HG03354 (cell line): ENCODE data around the gene SLC22A17.

ENCODE experiments used
- ATAC-seq: cut with Tn5 transposase; IDR thresholded peaks from one replicate; pipeline ENCODE4 v1.9.1; 2021; ENCODE audit warnings: mild to moderate bottlenecking; ENCODE audit not compliant: unreplicated experiment, poor library complexity, severe bottlenecking

SLC22A17 gene

DNA sequence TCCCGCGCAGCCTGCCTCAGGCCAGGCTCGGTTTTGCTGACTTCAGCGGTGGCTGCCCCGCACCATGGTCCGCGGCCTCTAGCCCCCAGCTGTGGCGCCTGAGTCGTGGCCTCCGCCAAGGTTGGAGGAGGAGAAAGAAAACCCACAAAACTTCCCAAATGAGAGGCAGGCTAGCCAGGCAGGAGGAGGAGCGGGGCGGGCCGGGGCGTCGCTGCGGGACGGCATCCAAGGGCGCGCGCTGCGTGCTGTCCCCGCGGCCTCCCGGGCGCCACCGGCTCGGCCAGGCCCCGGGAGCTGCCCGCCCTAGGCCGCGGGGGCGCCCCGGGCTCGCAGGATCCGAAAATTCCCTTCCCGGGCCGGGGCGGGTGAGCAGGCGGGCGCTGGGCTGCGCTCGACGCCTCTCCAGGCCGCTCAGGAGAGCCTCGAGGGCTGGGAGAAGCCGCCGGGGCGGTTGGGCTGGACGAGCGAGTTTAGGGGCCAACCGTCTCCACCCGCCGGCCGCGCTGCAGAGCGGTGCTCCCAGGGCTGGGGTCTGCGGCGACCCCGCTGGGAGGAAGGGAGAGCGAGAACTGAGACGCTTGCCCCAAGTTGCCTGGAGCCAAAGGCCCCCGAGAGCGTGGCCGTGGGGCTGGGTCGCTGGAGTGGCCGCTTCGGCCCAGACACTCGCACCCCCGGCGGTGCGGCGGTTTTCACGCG, 12.5 kb upstream of the SLC22A17 start, which contains the start of gene EFS:
TSS of gene EFS (minus strand) at position 137 of the 696 bp plus-strand sequence. CDS start 147 bp downstream, outside the sequence.
- ATAC-seq: no peak

DNA sequence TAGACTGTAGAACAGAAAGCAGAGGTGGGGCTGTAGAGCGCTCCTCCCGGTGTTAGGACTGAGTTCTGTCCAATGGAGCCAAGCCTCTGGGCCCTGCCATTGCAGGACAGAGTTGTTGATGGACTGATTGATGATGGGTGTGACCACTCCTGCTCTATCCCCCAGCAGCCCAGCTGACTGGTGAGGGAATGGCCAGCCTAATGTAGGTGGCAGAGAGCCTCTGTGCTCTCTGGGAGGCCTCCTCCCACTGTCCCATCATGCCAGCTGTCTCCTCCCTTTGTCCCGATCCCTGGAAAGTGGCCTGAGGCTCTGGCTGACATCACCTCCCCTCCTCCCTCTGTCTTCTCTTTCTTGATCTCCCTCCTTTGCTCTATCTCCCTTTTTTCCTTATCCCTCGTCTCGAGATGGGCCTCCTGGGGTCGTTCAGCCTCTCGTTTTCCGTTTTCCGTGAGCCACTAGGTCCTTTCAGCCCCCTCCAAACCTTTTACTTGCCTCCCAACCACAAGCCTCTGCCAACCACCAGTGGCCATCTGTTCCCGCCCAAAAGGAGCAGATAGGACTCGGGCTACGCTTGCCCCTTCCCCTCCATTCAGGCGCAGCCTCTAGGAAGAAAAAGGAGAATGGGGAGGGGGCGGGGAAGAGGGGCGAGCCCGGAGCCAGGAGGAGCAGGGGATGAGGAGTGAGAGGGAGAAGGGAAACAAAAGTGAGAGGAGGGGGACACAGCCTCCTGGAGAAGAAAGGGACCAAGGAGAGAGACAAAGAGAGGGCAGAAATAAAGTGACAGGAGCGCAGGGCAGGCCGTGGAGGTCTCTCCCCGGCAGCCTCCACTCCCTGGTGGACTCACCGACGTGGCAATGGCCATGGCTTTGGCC, 11.7 kb upstream of the SLC22A17 start:
- ATAC-seq: no peak

DNA sequence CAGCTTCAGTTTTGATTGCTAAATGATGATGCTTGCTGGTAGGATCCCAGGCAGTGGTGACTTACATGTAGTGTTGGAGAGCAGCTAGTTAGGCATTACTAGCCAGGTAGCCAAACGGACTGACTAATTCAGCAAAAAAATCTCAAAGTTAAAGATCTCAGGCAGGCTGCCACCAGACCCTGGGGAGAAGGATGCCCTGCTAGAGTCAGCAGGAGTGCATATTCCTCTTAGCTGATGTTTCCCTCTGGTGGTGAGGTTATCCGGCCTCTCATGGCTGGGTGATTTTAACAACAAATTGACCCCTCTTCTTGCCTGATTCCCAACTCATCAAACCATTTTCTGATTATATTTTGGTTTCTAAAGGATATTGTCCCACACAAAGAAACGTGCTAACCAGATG, 9.5 kb upstream of the SLC22A17 start:
- ATAC-seq: no peak

DNA sequence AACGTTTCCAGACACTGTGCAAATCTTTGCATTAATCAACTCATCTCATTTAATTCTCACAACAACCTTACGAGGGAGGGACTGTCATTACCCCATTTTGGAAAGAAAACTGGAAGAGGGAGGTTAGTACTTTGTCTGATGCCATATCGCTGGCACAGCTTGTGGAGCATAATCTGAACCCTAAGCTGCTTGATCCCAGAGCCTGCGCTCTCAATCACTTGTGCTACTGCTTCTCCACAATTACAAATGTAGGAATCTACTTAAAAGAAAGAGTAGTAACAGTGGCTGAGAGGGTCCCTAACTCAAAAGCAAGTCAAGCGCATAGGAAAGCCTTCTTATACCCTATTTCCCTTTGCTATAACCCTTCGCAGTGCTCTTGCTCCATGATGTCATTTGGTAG, 9.1 kb upstream of the SLC22A17 start:
- no peak for ATAC-seq

DNA sequence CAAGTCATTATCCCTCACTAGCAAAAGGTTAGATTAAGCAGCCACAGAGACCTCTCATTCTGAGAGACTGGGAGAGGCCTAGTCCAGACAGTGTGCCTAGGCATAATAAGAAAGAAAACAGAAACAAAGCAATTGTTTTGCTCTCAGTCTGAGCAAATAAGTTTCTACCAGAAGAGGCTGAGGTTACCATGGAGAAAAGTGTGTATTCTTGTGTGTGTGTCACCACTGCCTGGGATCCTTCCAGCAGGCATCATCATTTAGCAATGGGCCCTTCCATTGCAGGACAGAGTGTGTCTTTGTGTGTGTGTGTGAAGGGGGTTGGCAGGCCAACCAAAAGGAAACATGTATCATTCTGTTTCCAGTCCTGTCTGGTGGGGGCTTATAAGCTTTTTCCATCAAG, 8.6 kb upstream of the SLC22A17 start:
- ATAC-seq: no peak

DNA sequence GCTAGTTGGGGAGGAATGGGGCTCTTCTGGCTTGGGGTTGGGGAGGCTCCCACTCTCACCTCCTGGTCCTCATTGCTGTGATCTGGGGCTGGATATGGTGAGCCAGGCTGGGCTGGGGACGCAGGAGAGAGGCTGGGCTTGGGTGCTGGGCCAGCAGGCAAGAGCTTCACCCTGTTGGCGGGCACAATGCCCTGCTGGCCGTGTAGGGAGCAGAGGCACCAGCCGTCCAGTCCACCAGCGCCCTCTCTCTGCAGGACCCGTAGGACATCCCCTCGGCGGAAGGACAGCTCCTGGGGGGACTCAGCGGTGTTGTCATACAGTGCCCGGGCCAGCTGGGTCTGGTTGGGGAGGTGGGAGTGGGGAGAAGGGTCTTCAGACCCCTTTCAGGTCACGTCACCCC, 7.8 kb upstream of the SLC22A17 start:
- no peak for ATAC-seq

DNA sequence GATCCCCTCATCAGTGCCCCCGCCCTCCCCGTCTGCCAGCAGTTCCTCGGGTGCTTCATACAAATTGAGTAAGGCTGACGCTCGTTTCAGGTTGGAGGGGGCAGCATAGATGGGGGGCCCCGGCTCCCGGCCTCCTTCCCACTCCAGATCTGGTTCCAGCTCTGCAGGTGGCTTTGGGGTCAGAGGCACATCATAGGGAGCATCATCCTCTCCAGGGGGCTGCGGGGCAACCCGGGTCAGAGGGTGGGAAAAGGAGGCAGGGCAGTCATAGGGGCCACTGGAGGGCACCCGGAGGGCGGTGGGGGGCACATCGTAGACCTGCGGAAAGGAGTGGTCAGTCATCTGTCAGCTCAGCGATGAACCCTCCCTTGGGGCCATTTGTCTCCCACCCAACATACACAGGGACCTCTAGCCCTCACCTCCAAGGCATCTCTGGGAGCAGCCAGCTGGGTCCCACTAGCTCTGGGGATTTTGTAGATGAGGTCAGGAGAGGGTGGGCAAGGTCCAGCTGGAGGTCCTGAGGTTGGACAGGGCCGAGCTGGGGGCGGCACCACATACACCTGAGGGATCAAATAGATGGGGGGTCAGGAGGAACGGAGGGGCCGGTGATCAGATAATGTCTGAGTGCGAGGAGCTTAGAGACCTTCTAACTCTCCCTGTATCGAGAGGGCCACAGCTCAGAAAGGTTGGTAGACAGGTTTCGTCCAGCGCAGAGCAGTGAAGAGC, 7.2 kb upstream of the SLC22A17 start:
- no peak for ATAC-seq

DNA sequence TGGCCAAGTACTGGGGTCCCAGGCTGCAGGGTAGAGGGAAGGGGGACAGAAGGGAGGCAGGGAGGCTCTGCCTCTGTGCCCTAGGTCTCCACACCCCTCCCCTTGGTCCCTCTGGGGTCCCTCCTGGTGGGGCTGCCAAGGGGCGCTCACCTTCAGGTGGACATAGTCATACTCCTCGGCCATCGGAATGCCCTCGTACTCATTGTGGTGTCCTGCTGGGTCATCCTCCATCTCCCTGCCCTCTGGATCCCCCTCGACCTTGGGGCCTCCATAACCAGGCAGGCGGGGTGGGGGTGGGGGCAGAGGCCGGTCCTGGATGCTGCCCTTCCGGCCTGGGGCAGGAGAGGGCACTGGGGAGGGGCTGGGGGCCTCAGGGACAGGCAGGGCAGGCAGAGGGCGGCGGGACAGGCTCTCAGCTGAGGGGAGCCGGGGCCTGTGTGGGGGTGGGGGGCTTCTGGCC, 6.5 kb upstream of the SLC22A17 start:
- ATAC-seq: no peak

DNA sequence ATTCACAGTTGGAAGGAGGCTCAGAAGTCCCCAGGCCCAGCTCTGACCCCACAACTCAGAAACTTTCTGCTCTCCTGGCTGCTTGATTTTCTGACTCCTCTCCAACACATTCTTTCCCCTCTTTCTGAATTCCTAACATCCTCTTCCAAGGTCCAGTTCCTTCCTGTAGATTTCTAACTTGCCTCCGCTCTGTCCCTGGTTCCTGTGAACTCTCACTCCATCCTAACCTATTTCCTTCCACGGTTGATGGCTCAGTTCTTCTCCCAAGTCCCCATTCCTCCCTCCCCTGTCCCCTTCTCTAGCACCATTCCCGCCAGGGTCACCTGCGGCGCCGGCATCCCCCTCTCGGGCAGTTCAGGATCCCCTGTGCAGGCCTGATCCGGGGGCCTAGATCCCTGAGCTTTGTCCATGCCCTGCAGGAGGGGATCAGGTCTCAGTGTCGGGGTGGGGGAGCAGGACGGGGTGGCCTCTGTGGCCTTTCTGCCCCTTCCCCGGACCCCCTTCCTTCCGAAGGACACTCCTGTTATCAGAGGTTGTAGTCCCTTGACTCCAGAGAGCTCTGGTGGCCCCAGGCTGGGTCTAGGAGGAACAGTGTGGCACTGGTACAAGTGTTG, 6.0 kb upstream of the SLC22A17 start:
- ATAC-seq: no peak

DNA sequence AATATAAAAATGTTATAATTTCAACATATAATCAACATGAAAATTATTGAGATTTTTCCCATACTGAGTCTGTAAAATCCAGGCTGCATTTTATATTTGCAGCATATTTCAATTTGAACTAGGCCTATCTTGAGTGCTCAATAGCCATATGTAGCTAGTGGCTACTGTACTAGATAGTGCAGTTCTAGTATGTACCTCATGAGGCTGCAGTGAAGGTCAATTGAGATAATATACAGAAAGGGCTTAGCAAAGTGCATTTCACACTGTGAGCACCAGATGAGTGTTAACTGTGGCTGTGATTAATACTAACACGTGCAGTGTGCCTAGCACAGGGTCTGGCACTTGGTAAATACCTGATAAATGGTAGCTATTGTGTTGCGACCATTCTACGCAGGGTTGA, 5.4 kb upstream of the SLC22A17 start:
- no peak for ATAC-seq

DNA sequence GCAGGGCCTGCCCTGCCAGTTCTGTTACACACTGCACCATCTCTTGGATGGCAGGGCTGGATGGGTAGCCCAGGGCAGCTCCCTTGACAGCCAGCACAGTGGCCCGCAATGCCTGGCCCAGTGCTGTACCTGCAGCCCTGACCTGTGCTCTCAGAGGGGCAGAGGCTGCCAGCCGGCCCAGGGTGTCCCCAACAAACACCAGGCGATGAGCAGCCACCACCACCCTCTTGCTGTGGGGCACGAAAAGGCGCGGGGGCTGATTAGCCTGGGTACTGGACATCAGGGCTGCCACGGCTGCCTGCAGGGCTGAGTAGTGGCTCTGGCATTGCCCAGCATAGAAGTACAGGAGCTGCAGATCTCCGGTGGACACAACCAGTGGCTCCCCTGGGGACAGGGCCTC, 4.6 kb upstream of the SLC22A17 start:
- no peak for ATAC-seq

DNA sequence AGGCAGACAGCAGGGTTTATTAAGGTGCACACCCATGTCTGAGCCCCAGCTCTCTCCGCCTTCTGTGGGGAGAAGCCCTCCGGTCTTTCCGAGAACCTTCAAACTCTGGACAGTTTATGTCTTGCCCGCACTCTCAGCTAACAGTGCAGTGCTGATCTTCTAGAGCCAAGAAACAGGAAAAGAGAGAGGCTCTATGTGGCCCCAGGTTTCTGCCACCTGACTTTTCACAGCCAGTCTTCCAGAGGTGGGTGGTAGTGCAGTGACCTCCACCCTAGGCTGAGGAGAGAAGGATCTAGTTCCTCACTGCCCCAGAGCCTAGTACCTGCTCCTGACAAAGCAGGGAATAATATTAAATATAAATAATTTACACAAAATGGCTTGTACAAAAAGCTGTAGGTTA, 4.0 kb upstream of the SLC22A17 start:
- no peak for ATAC-seq

DNA sequence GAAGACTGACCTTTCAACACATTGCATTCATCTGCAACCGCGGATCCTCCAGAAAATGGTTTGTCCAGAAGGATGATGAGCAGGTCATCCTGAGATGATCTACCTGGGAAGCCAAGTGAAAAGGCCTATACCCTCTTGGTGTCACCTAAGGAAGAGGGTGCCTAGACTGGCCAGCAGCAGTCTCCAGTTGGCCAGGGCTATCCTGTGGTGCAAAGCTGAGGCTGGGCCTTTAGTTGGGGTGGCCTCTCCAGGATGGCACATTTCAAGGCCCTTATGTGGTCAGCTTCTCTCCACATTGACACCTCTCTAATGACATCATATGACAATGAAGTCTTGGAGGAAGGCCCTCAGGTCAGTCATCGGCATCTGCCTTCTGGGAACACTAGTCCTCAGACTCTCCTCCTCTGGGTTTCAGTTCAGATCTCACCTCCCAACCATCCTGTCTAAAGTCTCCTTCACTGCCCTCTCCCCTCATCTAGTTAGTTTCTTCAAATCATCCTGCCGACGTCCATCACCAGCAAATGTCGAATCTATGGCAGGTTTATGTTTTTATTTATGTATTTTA, 3.3 kb upstream of the SLC22A17 start:
- ATAC-seq: no peak

DNA sequence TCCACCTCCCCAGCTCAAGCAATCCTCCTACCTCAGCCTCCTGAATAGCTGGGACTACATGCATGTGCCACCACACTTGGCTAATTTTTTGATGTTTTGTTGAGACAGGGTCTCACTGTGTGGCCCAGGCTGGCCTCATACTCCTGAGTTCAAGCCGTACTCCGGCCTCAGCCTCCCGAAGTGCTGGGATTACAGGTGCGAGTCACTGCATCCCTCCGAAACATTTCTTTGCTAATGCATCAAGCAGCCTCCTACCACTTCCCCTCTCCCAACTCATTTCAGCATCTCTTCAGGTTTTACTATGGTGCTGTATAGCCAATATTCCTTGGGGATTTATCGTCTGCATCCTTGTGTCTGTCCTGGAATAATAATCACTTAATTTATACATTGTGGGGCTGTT, 2.3 kb upstream of the SLC22A17 start:
- no peak for ATAC-seq

DNA sequence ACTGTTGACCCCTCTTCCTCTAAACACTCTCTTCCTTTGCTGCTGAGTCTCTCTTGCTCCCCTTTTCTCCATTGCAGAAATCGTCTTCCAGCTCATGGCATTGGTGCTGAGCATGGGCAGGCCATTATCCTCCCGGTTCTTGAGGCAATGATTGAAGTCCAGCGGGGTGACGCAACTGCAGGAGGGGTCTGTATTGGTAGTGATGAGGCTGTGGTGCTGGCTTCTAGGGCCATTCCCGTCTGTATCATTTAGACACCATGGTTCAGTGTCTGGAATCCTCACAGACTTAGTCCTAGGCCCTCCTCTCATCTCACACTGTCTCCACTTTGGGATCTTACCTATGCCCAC, 720 bp upstream of the SLC22A17 start:
- no peak for ATAC-seq

DNA sequence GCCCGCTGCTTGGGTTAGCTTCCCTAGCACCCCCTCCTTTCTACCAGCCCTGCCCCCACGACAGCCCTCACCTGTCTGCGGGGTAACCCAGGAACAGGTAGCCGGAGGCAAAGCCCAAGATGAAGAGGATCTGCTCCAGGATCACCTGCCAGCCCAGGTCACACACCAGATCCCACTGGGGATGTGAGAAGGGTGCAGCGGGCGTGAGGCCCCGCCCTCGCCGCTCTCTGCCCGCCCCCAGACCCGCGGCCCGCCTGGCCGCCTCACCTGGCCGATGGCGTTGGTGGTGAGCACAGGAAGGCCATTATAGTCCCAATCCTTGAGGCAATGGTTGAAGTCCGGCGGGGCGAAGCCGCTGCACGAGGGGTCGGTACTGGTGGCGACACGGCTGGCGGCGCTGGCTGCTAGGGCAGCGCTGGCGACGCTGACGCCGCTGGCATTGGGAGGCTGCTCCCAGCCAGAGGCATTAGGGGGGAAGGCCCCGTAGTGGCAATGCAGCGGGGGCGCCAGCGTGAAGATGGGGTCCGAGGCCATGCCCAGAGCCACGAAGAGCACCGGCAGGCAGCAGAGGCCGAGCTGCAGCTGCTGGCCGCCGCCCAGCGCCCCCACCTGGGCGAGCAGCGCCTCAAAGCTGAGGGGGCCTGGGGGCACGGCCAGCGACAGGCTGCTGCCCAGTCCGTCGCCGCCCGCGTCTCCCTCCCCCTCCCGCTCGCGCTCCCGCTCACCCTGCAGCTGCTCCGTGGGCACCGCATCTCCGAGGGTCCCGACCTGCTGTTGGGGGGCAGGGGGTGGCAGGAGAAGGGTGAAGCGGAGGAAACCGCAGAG, 794 bp downstream of the SLC22A17 start:
- no peak for ATAC-seq

DNA sequence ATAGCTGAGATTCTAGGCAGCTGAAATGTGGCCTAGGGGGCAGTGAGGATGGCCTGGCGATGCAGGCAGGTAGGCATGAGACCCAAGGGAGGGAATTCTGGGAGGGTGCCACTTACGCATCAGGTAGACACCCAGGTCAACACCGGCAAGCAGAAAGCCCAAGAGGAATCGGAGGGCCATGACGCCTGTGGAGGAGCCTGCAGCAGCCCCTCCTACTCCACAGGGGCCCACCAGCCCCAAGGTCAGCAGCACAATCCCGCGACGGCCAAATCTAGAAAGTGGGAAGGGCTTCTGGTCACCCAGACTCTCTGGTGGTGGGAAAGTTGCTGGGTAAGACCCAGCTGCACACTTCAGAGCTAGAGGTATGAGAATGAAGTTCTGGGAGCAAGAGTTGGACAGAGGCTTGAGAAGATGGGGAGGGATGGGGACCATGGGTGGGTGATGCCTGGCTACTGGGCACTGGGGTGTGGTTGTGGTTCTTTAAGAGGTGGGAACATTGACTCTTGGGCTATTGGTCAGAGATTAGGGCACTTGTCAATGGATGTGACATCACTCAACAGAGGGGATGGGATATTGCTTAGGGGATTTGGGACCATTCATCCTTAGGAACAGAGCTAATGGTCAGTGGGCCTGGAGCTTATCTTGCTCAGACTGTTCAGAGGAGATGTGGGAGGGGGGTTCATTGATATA, 3.4 kb downstream of the SLC22A17 start:
- no peak for ATAC-seq

DNA sequence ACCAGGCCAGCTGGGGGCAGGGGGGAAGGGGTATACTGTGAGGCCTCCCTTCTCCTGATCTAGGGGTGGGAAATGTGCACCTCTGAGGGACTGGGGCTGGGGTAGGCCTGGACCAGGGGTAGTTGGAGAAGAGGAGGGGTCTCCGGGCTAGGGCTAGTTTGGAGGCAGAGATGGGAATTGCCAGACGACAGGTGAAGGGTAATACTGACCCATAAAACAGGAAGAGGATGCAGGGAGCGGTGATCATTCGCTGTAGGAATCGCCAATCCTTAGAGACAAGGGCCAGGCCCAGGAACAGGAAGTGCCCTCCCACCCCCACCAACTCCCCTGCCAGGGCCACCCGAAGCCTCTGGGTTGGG, 4.4 kb downstream of the SLC22A17 start:
- no peak for ATAC-seq
